ENCODE measurements around the gene RNF14.

- TF ChIP-seq POLR2A (IDR thresholded peaks at IDR 0.05) (no peak), CTCF (IDR thresholded peaks at IDR 0.05) (peak in 1 of 7 experiments; percentile 11), POLR2AphosphoS5 (IDR thresholded peaks at IDR 0.05) (no peak), EP300 (IDR thresholded peaks at IDR 0.05) (no peak)
These were observed 17.5 kb upstream of the RNF14 start for GRCh38 chr5:141951332-141951781.
